Myocyte (in vitro differentiated cells): ENCODE data around the gene SV2C. TPM values are rescaled to one million over a fixed set of nuclear protein-coding genes. Genes with fewer than 3 reads are reported as not detected.
A peak's percentile ranks its signal among the peaks of the same experiment; 100 is the strongest.
"Not testable (repeated sequence)": the region's sequence is repeated elsewhere in the genome, so short reads cannot be mapped to it uniquely, and the experiment has no call there.

ENCODE experiments used
- DNase-seq: peaks from one replicate; pipeline ENCODE4 v3.0.0-alpha.2; 2012; ENCODE audit warnings: low read depth
- total RNA-seq: library from RNA; depleted of rRNA; stranded (reverse); fragments of >200 nt; gene quantifications from 2 replicates; pipeline ENCODE4 v1.2.3, GENCODE V29; 2014

SV2C gene
- total RNA-seq, 1 donor from 2014 or later = not detected

DNA sequence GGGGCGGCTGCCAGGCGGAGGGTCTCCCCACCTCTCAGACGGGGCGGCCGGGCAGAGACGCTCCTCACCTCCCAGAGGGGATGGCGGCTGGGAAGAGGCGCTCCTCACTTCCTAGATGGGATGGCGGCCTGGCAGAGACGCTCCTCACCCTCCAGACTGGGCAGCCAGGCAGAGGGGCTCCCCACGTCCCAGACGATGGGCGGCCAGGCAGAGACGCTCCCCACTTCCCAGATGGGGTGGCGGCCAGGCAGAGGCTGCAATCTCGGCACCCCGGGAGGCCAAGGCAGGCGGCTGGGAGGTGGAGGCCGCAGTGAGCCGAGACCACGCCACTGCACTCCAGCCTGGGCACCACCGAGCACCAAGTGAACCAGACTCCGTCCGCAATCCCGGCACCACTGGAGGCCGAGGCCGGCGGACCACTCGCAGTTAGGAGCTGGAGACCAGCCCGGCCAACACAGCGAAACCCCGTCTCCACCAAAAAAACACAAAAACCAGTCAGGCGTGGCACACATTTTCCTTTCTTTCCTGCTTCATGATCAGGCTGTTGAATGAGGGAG, 253.1 kb downstream of the SV2C start:
- DNase-seq = not testable (repeated sequence)

DNA sequence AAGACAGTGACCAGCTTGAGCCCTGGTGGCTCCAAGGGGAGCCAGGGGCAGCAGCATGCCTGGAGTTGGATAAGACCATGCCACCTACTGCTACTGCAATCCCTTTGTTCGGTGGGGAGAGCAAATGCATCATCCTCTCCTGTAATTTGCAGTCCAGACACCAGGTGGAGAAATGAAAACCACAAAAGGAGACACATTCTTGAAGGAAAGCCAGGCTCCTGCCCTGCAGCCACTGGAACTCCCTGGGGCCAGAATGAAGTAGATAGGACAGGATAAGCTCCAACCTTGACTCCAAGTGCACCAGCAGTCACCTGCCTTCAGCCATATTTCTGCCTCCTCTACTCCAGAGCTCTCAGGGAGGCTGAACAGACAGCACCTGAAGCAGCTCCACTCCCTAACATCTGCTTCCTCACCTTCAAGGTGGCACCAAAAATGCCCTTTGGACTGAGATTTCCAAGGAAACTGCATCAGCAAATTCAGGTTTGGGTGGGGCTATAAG, 254.8 kb downstream of the SV2C start:
- DNase-seq = peak; percentile 2

DNA sequence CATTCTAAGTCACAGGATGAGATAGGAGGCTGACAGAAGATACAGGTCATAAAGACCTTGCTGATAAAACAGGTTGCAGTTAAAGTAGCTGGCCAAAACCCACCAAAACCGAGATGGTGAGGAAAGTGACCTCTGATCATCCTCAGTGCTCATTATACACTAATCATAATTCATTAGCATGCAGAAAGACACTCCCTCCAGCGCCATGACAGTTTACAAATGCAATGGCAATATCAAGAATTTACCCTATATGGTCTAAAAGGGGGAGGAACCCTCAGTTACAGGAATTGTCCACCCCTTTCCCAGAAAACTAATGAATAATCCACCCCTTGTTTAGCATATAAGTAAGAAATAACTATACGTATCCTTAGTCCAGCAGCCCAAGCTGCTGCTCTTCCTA, 256.7 kb downstream of the SV2C start:
- DNase-seq = no peak

DNA sequence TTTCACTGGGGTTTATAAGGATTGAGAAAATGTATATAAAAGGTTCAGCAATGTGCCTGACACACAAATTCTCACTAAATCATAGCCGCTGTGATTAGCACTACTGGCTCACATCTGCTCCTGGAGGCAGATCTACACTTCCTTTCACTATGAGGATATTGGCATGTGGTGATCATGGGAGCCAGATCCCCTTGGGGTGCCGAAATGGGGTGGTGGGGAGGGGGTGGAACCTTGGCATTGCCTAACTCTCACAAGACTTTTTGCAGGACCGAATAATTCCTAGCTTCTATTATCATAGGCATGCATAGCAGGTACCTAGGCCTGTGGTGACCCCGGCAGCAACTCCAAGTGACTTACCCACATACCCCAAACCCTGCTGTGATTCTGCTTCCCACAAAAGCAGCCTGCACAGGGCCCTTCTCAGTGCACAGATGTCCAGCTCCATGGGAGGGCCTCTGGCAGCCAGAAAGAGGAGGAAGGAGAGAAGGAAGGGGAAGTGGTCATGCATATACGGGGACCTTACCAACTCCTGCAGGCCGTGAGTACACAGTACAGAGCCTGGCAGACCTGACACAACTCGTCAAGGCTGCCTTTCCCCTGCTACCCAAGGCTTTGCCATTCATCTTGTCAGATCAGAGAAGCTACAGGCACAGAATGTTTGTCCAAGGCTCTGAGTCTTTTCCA, 258.6 kb downstream of the SV2C start:
- no peak for DNase-seq

DNA sequence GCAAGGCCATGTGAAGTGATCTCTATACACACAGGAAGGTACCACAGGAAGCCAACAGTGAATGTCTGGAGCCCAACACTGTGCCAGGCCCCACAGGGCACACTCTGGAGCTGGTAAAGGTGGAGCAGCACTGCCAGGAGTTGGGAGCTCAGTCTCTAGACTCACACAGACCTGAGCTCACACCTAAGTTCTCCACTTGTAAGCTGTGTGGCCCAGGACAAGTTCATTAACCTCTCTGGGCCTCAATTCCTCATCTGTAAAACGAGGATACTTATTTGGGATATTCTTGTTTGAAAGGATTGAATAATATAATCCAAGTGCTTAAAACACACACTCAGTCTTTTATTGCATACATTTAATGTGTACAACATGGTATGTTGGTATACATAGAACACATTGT, 259.3 kb downstream of the SV2C start:
- DNase-seq = no peak

DNA sequence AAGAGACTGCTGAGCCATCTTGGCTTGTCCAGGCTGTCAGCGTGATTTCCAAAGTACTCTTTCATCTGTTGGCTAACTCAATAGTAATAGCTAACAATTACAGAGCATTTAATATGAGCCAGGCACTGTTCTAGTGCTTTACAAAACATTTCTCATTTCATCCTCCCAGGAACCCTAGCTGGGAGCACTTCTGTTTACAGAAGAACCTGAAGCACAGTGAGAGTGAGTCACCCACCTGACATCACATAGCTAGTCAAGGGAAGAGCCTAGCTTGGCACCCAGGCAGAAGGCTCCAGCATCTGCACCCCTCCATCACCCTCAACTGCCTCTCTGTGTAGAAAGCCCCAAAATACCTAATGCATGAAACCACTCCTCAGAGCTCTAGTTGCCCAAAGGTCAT, 262.4 kb downstream of the SV2C start:
- DNase-seq = no peak

DNA sequence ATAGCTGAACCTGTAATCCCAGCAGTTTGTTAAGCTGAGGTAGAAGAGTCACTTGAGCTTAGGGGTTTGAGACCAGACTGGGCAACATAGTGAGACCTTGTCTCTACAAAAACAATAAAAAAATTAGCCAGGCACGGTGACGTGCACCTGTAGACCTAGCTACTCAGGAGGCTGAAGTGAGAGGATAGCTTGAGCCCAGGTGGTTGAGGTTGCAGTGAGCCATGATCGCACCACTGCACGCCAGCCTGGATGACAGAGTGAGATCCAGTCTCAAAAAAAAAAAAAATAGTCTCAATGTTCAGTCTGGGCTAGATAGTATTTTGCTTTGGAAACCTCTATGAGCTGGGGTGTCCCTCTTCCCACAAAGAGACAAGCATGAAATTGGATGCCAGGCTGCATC, 268.0 kb downstream of the SV2C start:
- no peak for DNase-seq

DNA sequence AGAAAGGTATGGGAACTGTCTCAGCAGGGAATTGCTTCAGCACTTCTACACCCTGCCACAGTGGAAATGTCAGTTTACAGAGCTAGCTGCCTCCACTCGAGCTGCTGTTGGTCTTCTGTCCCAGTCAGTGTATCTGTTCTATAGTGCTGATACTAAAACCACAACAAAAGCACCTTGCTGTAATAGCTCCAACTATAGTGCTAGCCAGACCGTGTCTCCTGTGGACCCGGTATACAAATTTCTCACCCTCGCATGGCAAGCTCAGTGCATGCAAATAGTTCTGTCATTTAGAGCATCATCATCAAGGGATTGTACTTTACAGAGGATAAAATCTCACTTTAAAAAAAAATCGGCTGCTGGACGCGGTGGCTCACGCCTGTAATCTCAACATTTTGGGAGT, 268.4 kb downstream of the SV2C start:
- DNase-seq = no peak

DNA sequence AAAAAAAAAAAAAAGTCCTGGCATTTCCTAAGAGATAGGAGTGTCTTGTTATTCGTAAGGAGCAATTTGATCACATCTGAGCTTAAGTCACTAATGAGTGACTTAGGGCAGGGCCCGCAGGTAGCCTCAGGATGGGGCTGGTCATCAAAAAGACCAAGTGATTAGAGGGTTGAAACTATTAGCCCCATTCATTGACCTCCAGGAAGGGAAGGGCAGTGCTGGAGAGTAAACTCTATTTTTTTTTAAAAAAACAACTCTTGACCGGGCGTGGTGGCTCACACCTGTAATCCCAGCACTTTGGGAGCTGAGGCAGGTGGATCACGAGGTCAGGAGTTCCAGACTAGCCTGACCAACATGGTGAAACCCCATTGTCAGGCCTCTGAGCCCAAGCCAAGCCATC, 273.7 kb downstream of the SV2C start:
- no peak for DNase-seq

DNA sequence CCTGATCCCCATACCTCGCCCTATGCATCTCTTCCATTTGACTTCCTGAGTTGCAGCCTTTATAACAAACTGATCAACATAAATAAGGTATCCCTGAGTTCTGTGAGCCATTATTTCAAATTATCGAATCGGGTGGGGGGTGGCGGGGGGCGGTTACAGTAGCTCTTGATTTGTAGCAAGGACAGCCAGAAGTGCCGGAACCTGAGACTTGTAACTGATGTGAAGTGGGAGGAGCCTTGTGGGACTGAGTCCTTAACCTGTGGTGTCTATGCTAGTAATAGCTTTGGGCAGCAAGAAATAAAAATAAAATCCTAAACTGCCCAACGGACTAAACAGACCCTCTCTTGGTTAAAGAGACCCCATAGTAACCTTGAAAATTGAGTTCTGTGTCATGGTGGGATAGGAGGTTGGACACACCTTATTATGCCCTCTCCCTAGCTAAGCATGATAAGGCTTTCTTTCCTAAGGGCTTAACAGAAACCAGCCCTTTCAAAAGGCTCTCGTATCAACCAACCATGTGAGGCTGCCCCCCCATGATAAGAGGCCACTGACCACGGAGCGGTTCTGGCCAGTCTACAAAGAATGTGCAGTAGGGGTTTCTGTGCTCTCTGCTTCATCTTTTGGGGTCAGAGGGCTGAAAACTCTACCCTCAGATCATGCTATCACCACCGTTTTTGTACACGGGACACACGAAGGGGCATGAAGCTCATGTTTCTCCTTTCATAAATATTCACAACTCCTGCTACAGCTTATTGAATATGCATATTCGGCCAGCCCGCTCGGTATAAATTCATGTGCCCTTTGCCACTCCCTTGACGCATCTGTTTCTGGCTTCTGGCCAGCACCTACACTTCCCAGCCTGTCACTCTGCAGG, 280.4 kb downstream of the SV2C start:
- no peak for DNase-seq

DNA sequence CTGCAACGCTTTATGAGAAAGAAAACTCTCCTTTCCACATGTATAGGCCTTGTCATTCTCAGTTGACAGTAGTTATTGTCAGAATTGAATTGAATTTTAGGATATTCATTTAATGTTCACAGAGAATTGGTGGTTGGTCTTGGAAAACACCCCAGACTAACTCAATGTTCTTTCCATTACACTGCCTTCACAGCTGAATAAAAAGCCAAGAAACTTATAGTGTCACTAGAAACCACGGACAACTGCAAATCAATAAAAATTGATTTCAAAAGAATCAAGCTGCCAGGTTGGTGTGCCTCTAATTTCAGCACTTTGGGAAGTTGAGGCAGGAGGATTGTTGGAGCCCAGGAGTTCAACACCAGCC, 281.0 kb downstream of the SV2C start:
- no peak for DNase-seq

DNA sequence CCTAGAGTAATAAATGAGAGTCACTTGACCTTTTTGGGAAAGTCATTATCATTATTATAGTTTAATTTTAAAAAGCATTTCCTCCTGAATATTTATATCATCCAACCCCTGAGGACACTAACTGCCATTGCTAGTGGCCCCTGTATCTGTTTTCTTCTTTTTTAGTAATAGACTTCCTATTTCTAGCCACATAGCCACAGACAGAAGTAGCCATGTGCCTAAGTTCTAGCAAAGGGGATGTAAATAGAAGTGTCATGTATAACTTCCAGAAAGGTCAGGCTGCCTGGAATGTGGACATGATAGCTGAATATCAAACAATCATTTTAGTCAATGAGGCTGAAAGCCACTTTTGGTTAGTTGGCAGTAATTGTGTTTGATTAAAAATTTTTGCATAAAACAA, 282.4 kb downstream of the SV2C start:
- DNase-seq = no peak

DNA sequence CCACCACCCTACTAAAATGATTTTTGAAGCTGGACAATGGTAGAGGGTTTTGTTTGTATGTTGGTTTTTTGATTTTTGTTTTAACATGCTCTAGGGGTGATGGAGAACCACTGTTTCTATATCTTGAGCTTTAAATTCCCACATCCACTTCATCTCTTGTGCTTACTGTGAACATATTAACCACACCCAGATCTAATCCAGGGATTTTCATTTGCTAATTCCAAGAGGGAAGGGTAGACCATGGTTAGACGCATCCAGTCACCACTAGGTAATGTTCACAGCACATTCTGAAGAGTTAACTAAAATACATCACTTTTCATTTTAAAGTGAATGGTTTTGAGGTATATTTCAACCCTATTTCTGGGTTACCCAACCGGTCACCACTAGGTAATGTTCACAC, 283.4 kb downstream of the SV2C start:
- DNase-seq = no peak

DNA sequence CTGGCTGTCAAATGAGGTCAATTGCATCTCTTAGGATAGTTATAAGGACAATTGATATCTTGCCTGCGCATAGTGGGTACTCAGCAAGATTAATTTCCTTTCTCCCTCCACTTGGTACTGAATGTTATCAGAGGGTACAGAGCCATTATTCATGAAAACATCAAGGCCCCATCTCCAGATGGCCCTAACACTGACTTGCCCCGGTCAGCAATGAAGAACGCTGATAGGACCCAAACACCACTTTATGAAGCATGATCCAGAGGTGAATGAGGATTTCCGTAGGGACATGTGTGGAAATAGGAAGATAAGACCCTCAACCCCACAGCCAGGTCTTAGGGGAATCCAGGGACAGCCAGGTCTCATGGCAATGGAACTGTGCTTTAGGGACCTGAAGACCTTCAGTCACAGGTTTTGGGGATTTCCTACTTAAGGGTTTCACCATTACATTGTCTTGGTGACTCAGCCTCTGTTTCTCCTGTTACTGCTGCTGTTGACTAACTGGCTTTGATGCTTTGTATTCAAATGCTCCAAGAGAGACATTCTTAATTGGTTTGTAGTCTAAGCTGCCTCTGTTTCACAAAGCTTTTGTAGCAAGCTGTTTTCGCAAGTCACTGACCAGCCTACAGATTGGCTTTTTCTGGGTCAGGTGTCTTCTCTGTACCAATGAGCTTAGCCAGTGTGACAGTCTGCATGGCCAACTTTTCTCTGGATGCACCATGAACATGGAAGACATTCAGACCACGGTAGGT, 284.6 kb downstream of the SV2C start:
- DNase-seq = no peak

DNA sequence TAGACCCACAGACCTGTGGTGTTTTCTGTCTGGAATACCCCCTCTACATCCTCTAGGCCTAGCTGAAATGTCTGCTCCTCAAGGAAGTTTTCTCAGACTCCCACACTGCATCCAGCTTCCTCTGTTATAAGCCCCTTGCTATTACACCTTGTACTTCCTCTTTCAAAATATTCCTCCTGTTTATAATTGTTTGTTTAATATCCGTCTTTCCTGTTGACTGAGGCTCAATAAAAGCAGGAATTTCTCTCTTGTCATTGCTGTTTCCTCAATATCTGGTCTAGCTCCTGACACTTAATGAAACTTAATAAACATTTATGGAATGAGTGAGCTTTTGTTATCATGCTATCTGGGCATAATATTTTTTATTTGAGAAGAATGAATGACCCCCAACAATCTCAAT, 285.8 kb downstream of the SV2C start:
- no peak for DNase-seq

DNA sequence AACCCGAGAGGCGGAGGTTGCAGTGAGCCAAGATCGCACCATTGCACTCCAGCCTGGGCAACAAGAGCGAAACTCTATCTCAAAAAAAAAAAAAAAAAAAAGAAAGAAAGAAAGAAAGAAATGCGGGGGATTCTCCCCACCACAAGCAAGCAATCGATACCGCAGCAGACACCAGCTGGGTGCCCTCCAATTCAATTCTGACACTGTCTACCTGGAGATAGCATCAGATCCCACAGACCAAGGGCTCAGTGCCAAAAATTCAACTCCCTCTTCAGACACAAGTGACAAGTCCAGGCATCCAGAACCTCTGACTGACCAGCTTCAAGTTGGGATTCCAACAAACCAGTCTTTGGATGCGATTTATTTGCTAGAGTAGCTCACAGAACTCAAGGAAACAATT, 286.5 kb downstream of the SV2C start:
- not testable (repeated sequence) for DNase-seq

DNA sequence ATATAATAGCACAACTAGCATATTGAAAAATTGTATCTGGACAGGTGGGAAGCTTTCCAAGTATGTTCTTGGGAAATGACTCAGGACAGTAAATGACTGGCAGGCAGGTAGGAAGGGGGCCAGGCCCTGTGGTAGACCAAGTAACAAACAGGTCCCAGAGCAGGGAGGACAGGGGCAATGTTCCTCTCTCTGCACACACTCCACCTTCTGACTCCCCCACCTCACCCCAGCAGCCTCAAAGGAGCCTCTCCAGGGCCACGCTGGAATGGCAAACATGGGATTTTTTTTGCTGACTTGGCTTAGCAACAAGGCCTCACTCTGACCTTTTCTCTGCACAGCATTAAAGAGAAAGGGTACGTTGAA, 288.8 kb downstream of the SV2C start:
- DNase-seq = no peak

DNA sequence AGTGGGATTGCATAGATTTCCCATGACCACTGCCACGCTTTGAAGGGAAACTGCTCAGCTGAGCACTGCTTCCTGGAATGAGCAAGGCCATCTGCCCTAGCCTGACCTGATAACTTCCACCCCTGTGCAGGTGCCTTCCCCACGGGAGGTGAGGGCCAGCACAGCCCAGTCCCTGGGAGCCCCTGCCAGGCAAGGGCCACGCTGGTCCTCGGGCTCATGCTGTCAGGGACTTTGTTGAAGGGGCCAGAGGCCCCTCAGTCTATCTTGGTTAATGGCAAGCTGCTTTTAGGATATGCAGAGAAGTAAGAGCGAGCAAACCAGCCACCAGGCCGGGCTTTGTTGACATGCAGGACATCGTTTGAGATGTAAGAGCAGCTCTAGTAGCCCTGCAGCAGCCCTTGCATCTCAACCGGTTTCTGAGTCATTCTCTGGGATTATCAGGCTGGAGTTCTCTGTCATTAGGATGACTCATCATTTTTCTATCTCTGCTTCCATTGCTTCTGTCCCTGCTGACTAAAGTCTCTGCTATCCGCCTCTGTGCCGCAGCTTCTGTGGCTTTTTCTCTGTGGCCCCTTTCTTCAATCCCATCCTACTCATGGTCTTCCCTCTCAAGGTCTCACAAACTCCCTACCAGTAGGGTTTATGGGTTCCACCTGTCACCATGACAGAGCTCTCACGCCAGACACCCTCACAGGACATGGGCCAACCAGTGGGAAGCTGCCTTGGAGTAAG, 289.3 kb downstream of the SV2C start:
- peak; percentile 73 for DNase-seq

DNA sequence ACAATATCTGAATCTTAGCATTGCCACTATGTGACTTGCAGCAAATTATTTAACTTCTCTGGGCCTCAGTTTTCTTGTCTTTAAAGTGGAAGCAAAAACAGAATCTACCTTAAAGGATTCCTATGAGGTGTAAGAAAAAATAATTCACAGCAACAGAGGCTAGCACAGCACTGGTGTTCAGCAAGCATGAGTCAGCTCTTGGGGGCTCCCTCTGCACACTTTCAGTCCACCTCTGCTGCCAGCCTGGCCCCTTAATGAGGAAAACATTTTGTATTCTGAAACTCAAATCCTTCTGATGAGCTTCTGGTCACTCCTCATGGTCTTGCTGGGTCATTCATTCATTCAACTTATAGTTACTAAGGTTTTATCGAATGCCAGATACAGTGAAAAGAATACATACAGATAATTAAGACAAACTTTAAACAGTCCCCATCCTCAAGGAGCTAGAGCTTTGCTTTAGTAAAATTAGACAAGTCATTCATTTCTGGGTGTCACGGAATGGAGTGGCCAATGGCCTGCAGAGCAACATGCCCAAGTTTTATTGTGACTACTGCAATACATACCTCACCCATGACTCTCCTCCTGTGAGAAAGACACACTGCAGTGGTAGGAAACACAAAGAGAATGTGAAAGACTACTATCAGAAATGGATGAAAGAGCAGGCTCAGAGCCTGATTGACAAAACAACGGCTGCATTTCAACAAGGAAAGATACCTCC, 293.1 kb downstream of the SV2C start:
- no peak for DNase-seq

DNA sequence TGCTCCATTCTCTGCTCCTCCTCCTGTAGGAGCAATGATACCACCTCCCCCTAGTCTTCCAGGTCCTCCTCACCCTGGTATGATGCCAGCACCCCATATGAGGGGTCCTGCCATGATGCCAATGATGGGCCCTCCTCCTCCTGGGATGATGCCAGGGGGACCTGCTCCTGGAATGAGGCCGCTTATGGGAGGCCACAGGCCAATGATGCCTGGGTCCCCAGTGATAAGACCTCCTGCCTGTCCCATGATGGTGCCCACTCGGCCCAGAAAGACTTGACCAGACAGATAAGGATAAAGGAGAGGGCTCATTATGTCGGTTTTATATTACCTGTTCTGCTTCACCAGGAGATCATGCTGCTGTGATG, 293.7 kb downstream of the SV2C start:
- no peak for DNase-seq
